GM19463 (cell line): ENCODE measurements around the gene TBPL1.

ENCODE experiments used
- ATAC-seq: cut with Tn5 transposase; IDR thresholded peaks from one replicate; pipeline ENCODE4 v1.9.1; 2021; ENCODE audit warnings: mild to moderate bottlenecking, moderate library complexity; ENCODE audit not compliant: unreplicated experiment

Gene TBPL1

DNA sequence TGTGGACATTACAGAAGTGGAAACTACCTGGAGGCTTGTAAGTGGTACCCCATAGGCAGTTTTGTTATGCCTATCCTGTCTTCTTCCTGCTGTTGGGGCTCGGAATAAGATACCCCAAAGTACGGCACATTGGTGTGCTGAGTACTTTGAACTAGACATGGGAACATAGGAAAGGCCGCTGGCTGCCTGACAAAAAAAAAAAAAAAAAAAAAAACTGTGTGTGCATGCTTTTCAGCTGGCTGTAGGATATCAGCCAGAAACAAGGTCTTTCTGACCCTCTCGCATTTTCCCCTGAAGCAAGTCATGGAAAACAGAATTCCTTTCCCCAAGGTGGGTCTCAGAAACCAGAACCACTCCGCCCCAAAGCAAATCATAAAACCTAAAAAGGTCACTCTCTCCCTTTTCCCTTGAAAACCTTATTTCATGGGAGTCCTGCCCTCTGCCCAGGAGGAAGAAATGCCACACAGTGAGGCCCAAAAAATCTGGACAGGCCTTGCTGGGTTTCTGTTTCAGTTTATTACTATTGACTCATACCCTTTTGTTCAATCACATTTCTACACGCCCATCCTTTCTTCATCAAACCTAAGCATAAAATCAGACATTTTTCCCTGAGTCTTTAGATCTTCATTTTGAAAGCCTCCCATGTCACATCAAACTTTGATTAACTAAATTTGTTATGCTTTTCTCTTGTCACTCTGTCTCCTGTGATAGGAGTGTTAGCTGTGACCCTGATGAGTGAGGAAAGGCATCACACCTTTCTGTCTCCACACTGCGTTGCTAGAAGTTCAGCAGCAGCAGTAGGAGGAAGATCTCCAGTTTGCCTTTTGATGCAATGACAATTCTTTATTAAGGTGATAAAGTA lies 82.2 kb downstream of the TBPL1 start:
- no peak for ATAC-seq

DNA sequence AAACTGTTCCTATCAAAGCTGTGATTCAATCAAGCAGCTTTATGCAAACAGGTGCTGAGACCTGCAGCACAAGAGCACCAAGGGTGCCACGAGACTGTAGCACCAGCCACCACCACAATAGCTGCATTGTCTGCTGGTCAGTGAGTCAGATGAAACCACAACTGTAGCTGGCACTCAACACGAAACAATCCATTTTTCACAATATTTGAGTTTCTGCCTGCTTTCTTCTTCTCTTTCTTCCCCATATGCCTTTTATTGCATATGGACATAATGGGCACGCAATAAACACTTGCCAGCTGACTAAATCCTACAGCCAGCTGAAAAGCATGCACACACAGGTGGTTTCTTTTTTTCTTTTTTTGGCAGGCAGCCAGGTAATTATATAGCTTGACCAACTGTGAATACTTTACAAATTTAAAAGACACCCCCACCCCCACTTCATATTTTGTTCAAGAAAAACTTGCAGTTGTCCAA lies 82.8 kb downstream of the TBPL1 start:
- ATAC-seq: peak; percentile 92

DNA sequence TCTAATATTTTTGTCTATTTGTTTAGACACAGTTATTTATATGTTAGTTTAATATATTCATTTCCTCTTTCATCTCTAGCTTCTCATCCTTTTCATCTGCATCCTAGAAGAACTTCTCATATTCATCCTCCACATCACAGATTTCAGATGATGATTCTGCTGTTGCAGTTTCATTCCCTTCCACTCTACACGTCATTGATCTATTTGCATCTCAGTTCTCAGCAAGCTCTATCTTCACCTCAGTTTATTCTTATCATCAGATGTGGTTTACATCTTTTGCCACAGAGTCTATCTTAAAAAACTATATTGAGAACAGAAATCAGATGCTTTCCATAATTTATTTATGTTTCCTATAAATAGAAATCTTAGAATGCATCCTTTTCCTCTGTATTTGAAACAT lies 86.1 kb downstream of the TBPL1 start:
- ATAC-seq: no peak
